GM12878 (cell line): ENCODE measurements around the gene HSF5. TPM values are rescaled to one million over a fixed set of nuclear protein-coding genes. Genes with fewer than 3 reads are reported as not detected.

Experiments used
- ATAC-seq: fragments of 200-7000 bp; cut with Tn5 transposase; 3 replicates; pipeline ENCODE4 v1.9.1; 2020; ENCODE audit warnings: mild to moderate bottlenecking, moderate library complexity
- BruUV-seq: library from RNA; stranded (reverse); fragments of 400-500 nt; replicated peaks from 2 replicates; lab custom pipeline; 2021; lab: Mats Ljungman, UMichigan
- CTCF ChIA-PET: fragments of 300-600 bp; sonication (Branson Sonifier 250); formaldehyde crosslinking; extraction: SDS; loops from one replicate; lab custom pipeline; 2021; ENCODE audit warnings: inconsistent platforms; lab: Yijun Ruan, JAX
- POLR2A ChIA-PET: fragments of 350-600 bp; formaldehyde crosslinking; extraction: SDS; loops from one replicate; lab custom pipeline; 2021; ENCODE audit warnings: inconsistent platforms; lab: Charles Lee
- RAD21 ChIA-PET: fragments of 300-600 bp; sonication (Branson Sonifier 250); formaldehyde crosslinking; loops from one replicate; lab custom pipeline; 2023; ENCODE audit warnings: antibody characterized with exemption; ENCODE audit not compliant: unreplicated experiment; lab: Charles Lee
- SMC1A ChIA-PET: fragments of 300-600 bp; sonication (Branson Sonifier 250); formaldehyde crosslinking; loops from one replicate; lab custom pipeline; 2023; ENCODE audit not compliant: unreplicated experiment, uncharacterized antibody; lab: Charles Lee
- DNase-seq: peaks from one replicate; pipeline ENCODE4 v3.0.0-alpha.2; 2011; ENCODE audit warnings: low read depth, low spot score
- FAIRE-seq: peaks from 3 replicates; lab custom pipeline; 2011; peaks lifted over from hg19 to GRCh38; lab: Jason Lieb, UNC
- H2AFZ ChIP-seq: 2 replicates; pipeline ENCODE4 v1.6.0; 2011; ENCODE audit warnings: low read depth, low read length, control low read depth; ENCODE audit not compliant: control insufficient read depth
- H3K27ac ChIP-seq: 2 replicates; pipeline ENCODE4 v1.5.1; 2011; ENCODE audit warnings: control low read depth; ENCODE audit not compliant: control insufficient read depth, insufficient read depth
- H3K27me3 ChIP-seq, 2 experiments: replicated peaks in 1 of 2; 2 replicates each; pipeline versions ENCODE4 v1.6.0 to v1.6.1; 2011; ENCODE audit warnings: low read length in 1 of 2; ENCODE audit not compliant: control insufficient read depth in 2 of 2, insufficient read depth in 2 of 2
- H3K36me3 ChIP-seq, 2 experiments: 2 replicates each; pipeline ENCODE4 v1.5.1; 2011; ENCODE audit warnings: low read length in 1 of 2; ENCODE audit not compliant: control insufficient read depth in 2 of 2, insufficient read depth in 2 of 2
- H3K4me1 ChIP-seq: 2 replicates; pipeline ENCODE4 v1.6.1; 2011; ENCODE audit warnings: mild to moderate bottlenecking, low read length, moderate library complexity, mixed read lengths; ENCODE audit not compliant: control insufficient read depth, insufficient read depth
- H3K4me2 ChIP-seq: 2 replicates; pipeline ENCODE4 v1.6.0; 2011; ENCODE audit warnings: control low read depth; ENCODE audit not compliant: control insufficient read depth, insufficient read depth
- H3K4me3 ChIP-seq: fragments of 200-600 bp; sonication (generic); 2 replicates; pipeline ENCODE4 v1.5.1; 2016
- H3K79me2 ChIP-seq: 2 replicates; pipeline ENCODE4 v1.6.0; 2011; ENCODE audit warnings: low read length; ENCODE audit not compliant: control insufficient read depth, insufficient read depth
- H3K9ac ChIP-seq: 2 replicates; pipeline ENCODE4 v1.8.0; 2011; ENCODE audit warnings: low read length, control low read depth, mixed read lengths; ENCODE audit not compliant: control insufficient read depth, insufficient read depth
- H3K9me3 ChIP-seq: replicated peaks from 3 replicates; pipeline ENCODE4 v1.5.1; 2011; ENCODE audit warnings: mild to moderate bottlenecking, low read length; ENCODE audit not compliant: control insufficient read depth, insufficient read depth
- H4K20me1 ChIP-seq: 2 replicates; pipeline ENCODE4 v1.6.0; 2011; ENCODE audit not compliant: control insufficient read depth, insufficient read depth
- EED ChIP-seq: sonication (generic); IDR thresholded peaks from 2 replicates; pipeline ENCODE4 v1.6.1; 2016; ENCODE audit warnings: antibody characterized with exemption, low read depth
- PAX5 ChIP-seq: IDR thresholded peaks from 2 replicates; pipeline ENCODE4 v1.6.1; 2011; ENCODE audit warnings: low read depth, low read length, borderline replicate concordance
- RAD51 ChIP-seq: fragments of 450-650 bp; IDR thresholded peaks from 2 replicates; pipeline ENCODE4 v1.6.1; 2016; ENCODE audit warnings: moderate library complexity, mild to moderate bottlenecking, inconsistent platforms
- ZNF592 ChIP-seq: fragments of 450-650 bp; IDR thresholded peaks from 2 replicates; pipeline ENCODE4 v1.6.1; 2017; ENCODE audit warnings: mild to moderate bottlenecking, moderate library complexity
- WGBS: methylation state at CpG from one replicate; pipeline ENCODE4 v1.1.6; 2016; ENCODE audit warnings: low lambda C conversion rate; ENCODE audit not compliant: insufficient replicate concordance, insufficient coverage; ENCODE audit errors: missing lambda C conversion rate; 5-methylcytosine and 5-hydroxymethylcytosine counted together
- in situ Hi-C: fragments of 300-500 bp; cut with MboI; formaldehyde crosslinking; loops from 9 replicates; pipeline ENCODE4 v1.14.3; 2018; ENCODE audit warnings: mixed read lengths
- intact Hi-C: fragments of 100-400 bp; cut with micrococcal nuclease; formaldehyde crosslinking; loops from one replicate; pipeline ENCODE4 v1.14.2; 2022; ENCODE audit not compliant: unreplicated experiment
- polyA plus RNA-seq, 11 experiments: library from polyadenylated mRNA; depleted of rRNA in 4 of 11; unstranded in 6 of 11; stranded (reverse) in 5 of 11; fragments of >200 nt; fragmentation: Nextera tagmentation in 4 of 11; fragmentation: Illumina TruSeq in 1 of 11; extraction: Ambion mirVana in 4 of 11; extraction: Trizol in 1 of 11; gene quantifications; 1 replicate in 1 of 11; 2 replicates in 10 of 11; pipeline versions ENCODE4 v1.2.1 to v1.2.3, GENCODE V29; 2011 to 2016; ENCODE audit warnings: inconsistent platforms in 2 of 11, missing spikeins in 2 of 11, low read depth in 1 of 11
- total RNA-seq, 4 experiments: library from RNA; depleted of rRNA in 3 of 4; stranded (reverse); fragments of >200 nt in 3 of 4; fragmentation: Illumina TruSeq in 1 of 4; extraction: Trizol in 1 of 4; gene quantifications; 2 replicates each; pipeline versions ENCODE4 v1.2.1 to v1.2.3, GENCODE V29; 2013 to 2021

Gene HSF5
- total and polyA plus RNA-seq, 10 of the 15 experiments (the other 5 are each of a cell fraction or from before 2014, with no cell fraction given) = 0.02 to 0.18 (median 0.06) TPM; not detected in 4

GRCh38 chr17:58373923-58374322 lies 114.3 kb downstream of the HSF5 start:
- Histone ChIP-seq H3K4me3 (no peak overlapping the region), H4K20me1 (no peaks in the 10 kb centered on the region), H3K36me3 (peaks cover 0 to 9% of the 10 kb centered on the region in 2 experiments; a peak in 2 of 4 replicates), H3K4me2 (no peak overlapping the region), H3K27me3 (no peaks in the 10 kb centered on the region), H3K9me3 (no peaks in the 10 kb centered on the region), H2AFZ (no peak overlapping the region), H3K27ac (no peak overlapping the region), H3K9ac (no peak overlapping the region), H3K79me2 (no peaks in the 10 kb centered on the region), H3K4me1 (no peaks in the 10 kb centered on the region)
- SMC1A ChIA-PET = interaction anchor here (1.4 to 4.8 kb wide), 3 partner anchors 9 to 53 kb away, joined by 3 to 22 read pairs (median 3); no protein-coding TSS in a partner anchor
- in situ Hi-C loops = no loop called here
- POLR2A ChIA-PET = interaction anchor here (0.6 to 1.1 kb wide), 2 partner anchors 44 to 65 kb away, joined by 3 read pairs; partner anchors contain the start of gene RNF43
- no peak for TF ChIP-seq ZNF592
- no peak for TF ChIP-seq EED
- TF ChIP-seq PAX5 = no peak
- TF ChIP-seq RAD51 = no peak
- no TSS peak for BruUV-seq
- intact Hi-C loops = no loop called here
- 30% methylated on average over 1 of the region's 1 CpG for WGBS
- RAD21 ChIA-PET = interaction anchor here (1.2 kb wide), 1 partner anchor 40 kb away, joined by 3 read pairs; no protein-coding TSS in a partner anchor
- CTCF ChIA-PET = interaction anchor here (0.7 to 1.6 kb wide), 3 partner anchors 15 to 937 kb away, joined by 3 to 4 read pairs (median 3); no protein-coding TSS in a partner anchor
- FAIRE-seq = no peak
- no peak for DNase-seq
- ATAC-seq = no peak
